K562 (cell line): ENCODE results near the gene PBX4. TPM values are rescaled to one million over a fixed set of nuclear protein-coding genes. Genes with fewer than 3 reads are reported as not detected.

Experiments used
- ATAC-seq: fragments of 200-7000 bp; cut with Tn5 transposase; 3 replicates; pipeline ENCODE4 v1.9.1; 2020; ENCODE audit warnings: moderate library complexity
- BruUV-seq: library from RNA; stranded (reverse); fragments of 400-500 nt; replicated peaks from 2 replicates; lab custom pipeline; 2021; lab: Mats Ljungman, UMichigan
- CTCF ChIA-PET: fragments of 300-600 bp; formaldehyde crosslinking; extraction: SDS; loops from one replicate; lab custom pipeline; 2021; ENCODE audit warnings: low intra/inter-chr PET ratio; lab: Yijun Ruan, JAX
- POLR2A ChIA-PET: fragments of 300-600, 350-650 bp; sonication (Branson Sonifier 250); formaldehyde crosslinking; extraction: SDS; loops from one replicate; lab custom pipeline; 2021; ENCODE audit warnings: antibody characterized with exemption, inconsistent platforms; lab: Yijun Ruan, JAX
- DNase-seq, 4 experiments: peaks; one replicate each; pipeline versions ENCODE4 v3.0.0 to v3.0.0-alpha.2; 2011 to 2018; ENCODE audit warnings: low spot score in 3 of 4, mixed read lengths in 3 of 4; ENCODE audit errors: extremely low read depth in 1 of 4
- FAIRE-seq: peaks from 2 replicates; lab custom pipeline; 2011; peaks lifted over from hg19 to GRCh38; lab: Jason Lieb, UNC
- H2AFZ ChIP-seq: 2 replicates; pipeline ENCODE4 v1.6.0; 2011; ENCODE audit warnings: low read depth, low read length, control low read depth, inconsistent platforms
- H3K27ac ChIP-seq: fragments of 200-600 bp; 3 replicates; pipeline ENCODE4 v1.8.0; 2011; ENCODE audit warnings: low read depth, mild to moderate bottlenecking, control low read depth, inconsistent platforms, low read length, moderate library complexity, mixed read lengths; ENCODE audit errors: extremely low read depth
- H3K27me3 ChIP-seq, 2 experiments: fragments of 300-600 bp in 1 of 2; 2 replicates in 1 of 2; 3 replicates in 1 of 2; pipeline versions ENCODE4 v1.6.0 to v1.8.0; 2011; ENCODE audit warnings: inconsistent platforms in 2 of 2, low read length in 2 of 2, mild to moderate bottlenecking in 1 of 2, mixed read lengths in 1 of 2, moderate library complexity in 1 of 2; ENCODE audit not compliant: control insufficient read depth in 2 of 2, insufficient read depth in 2 of 2
- H3K36me3 ChIP-seq: fragments of 300-600 bp; 3 replicates; pipeline ENCODE4 v1.8.0; 2011; ENCODE audit warnings: mild to moderate bottlenecking, low read length, inconsistent platforms; ENCODE audit not compliant: control insufficient read depth, insufficient read depth
- H3K4me1 ChIP-seq, 2 experiments: fragments of 200-600 bp in 1 of 2; replicated peaks in 1 of 2; 2 replicates in 1 of 2; 3 replicates in 1 of 2; pipeline versions ENCODE4 v1.5.1 to v1.8.0; 2011; ENCODE audit warnings: inconsistent platforms in 2 of 2, low read length in 2 of 2, mild to moderate bottlenecking in 1 of 2, mixed read lengths in 1 of 2, moderate library complexity in 1 of 2; ENCODE audit not compliant: control insufficient read depth in 2 of 2, insufficient read depth in 2 of 2
- H3K4me2 ChIP-seq: 2 replicates; pipeline ENCODE4 v1.6.1; 2011; ENCODE audit warnings: low read length, control low read depth, inconsistent platforms, mixed read lengths; ENCODE audit not compliant: insufficient read depth
- H3K4me3 ChIP-seq: fragments of 200-600 bp; sonication (generic), shearing (Covaris generic); 2 replicates; pipeline ENCODE4 v1.5.1; 2016; ENCODE audit warnings: control low read depth, inconsistent platforms
- H3K79me2 ChIP-seq: fragments of 200-600 bp; 3 replicates; pipeline ENCODE4 v1.8.0; 2011; ENCODE audit warnings: low read length, inconsistent platforms; ENCODE audit not compliant: control insufficient read depth, insufficient read depth
- H3K9ac ChIP-seq, 2 experiments: 2 replicates each; pipeline versions ENCODE4 v1.6.0 to v1.6.1; 2011; ENCODE audit warnings: low read depth in 2 of 2, low read length in 2 of 2, control low read depth in 1 of 2, inconsistent platforms in 1 of 2, mild to moderate bottlenecking in 1 of 2, mixed read lengths in 1 of 2; ENCODE audit not compliant: insufficient read depth in 1 of 2
- H3K9me1 ChIP-seq: one replicate; pipeline ENCODE4 v1.6.0; 2011; ENCODE audit warnings: inconsistent platforms, mild to moderate bottlenecking, low read length, moderate library complexity; ENCODE audit not compliant: control insufficient read depth, insufficient read depth
- H3K9me3 ChIP-seq: replicated peaks from 2 replicates; pipeline ENCODE4 v1.5.1; 2011; ENCODE audit warnings: low read depth, low read length, inconsistent platforms; ENCODE audit not compliant: control insufficient read depth, insufficient read depth
- H4K20me1 ChIP-seq: replicated peaks from 2 replicates; pipeline ENCODE4 v1.6.1; 2011; ENCODE audit warnings: low read length, inconsistent platforms, mixed read lengths; ENCODE audit not compliant: control insufficient read depth, insufficient read depth
- ASH1L ChIP-seq: fragments of 450-650 bp; IDR thresholded peaks from 2 replicates; pipeline ENCODE4 v1.6.1; 2018; ENCODE audit warnings: borderline replicate concordance, mild to moderate bottlenecking, low read depth; ENCODE audit not compliant: partially characterized antibody
- BHLHE40 ChIP-seq: IDR thresholded peaks from 2 replicates; pipeline ENCODE4 v1.6.1; 2011; ENCODE audit warnings: low read length, improper control_type of control experiment
- JUNB ChIP-seq: fragments of 450-650 bp; formaldehyde crosslinking; conservative IDR thresholded peaks from 2 replicates; pipeline ENCODE4 v1.4.0; 2020; ENCODE audit warnings: mild to moderate bottlenecking
- MBD2 ChIP-seq: sonication (generic); IDR thresholded peaks from 2 replicates; pipeline ENCODE4 v1.6.1; 2016; ENCODE audit warnings: low read depth, borderline replicate concordance
- MED1 ChIP-seq: sonication (generic); formaldehyde crosslinking; IDR thresholded peaks from 2 replicates; pipeline ENCODE4 v1.8.1; 2023; ENCODE audit warnings: missing genetic modification reagents, borderline replicate concordance
- RAD51 ChIP-seq: fragments of 450-650 bp; IDR thresholded peaks from 2 replicates; pipeline ENCODE4 v1.7.1; 2016; ENCODE audit warnings: low read depth, mild to moderate bottlenecking, borderline replicate concordance
- RFX5 ChIP-seq: IDR thresholded peaks from 2 replicates; pipeline ENCODE4 v1.6.1; 2011; ENCODE audit warnings: low read depth, mild to moderate bottlenecking, improper control_type of control experiment, low read length
- TBP ChIP-seq: optimal IDR thresholded peaks from 2 replicates; pipeline ENCODE3; 2011; ENCODE audit warnings: low read depth, low read length, improper control_type of control experiment
- ZKSCAN3 ChIP-seq: fragments of 250-450 bp; sonication (Bioruptor Pico); IDR thresholded peaks from 2 replicates; pipeline ENCODE4 v1.4.0; 2020
- ZNF197 ChIP-seq: fragments of 200-800 bp; sonication (Bioruptor generic); IDR thresholded peaks from 2 replicates; pipeline ENCODE4 v1.6.1; 2016; ENCODE audit warnings: low read depth, missing genetic modification characterization, missing compliant biosample characterization
- ZNF444 ChIP-seq: fragments of 250-450 bp; sonication (Bioruptor Pico); IDR thresholded peaks from 2 replicates; pipeline ENCODE4 v1.4.0; 2020; ENCODE audit warnings: mild to moderate bottlenecking, moderate library complexity
- ZNF699 ChIP-seq: fragments of 250-450 bp; sonication (Bioruptor Pico); IDR thresholded peaks from 2 replicates; pipeline ENCODE4 v1.8.0; 2021; ENCODE audit warnings: mild to moderate bottlenecking, moderate library complexity; ENCODE audit not compliant: insufficient replicate concordance
- WGBS: fragments of 100-300 bp; shearing (Covaris generic); methylation state at CpG from one replicate; pipeline ENCODE4 v1.1.6; 2016; ENCODE audit warnings: low coverage, mixed read lengths; ENCODE audit not compliant: insufficient coverage; ENCODE audit errors: missing lambda C conversion rate; 5-methylcytosine and 5-hydroxymethylcytosine counted together
- in situ Hi-C: fragments of 300-500 bp; cut with MboI; formaldehyde crosslinking; loops from 4 replicates; pipeline ENCODE4 v1.15.0; 2018; ENCODE audit warnings: inconsistent platforms, mixed read lengths
- intact Hi-C: fragments of 100-400 bp; cut with micrococcal nuclease; formaldehyde crosslinking; loops from 2 replicates; pipeline ENCODE4 v1.14.2; 2022
- polyA plus RNA-seq, 8 experiments: library from polyadenylated mRNA; depleted of rRNA in 4 of 8; stranded (reverse) in 5 of 8; unstranded in 3 of 8; fragments of >200 nt; fragmentation: Nextera tagmentation in 2 of 8; fragmentation: Illumina TruSeq in 1 of 8; extraction: Ambion mirVana in 2 of 8; extraction: Trizol in 1 of 8; gene quantifications; 2 replicates each; pipeline versions ENCODE4 v1.2.1 to v1.2.3, GENCODE V29; 2011 to 2014; ENCODE audit warnings: inconsistent platforms in 1 of 8, missing spikeins in 1 of 8
- total RNA-seq, 7 experiments: library from RNA; depleted of rRNA in 6 of 7; stranded (reverse); fragments of >200 nt in 6 of 7; fragmentation: Illumina TruSeq in 2 of 7; extraction: Trizol in 2 of 7; gene quantifications; 2 replicates each; pipeline versions ENCODE4 v1.2.1 to v1.2.3, GENCODE V29; 2011 to 2021; ENCODE audit warnings: low replicate concordance in 1 of 7
- TF ChIP-seq, protein P1 (sequence below): fragments of 450-650 bp; IDR thresholded peaks from 2 replicates; pipeline ENCODE4 v1.7.1; 2018; ENCODE audit warnings: mild to moderate bottlenecking, low read depth; ENCODE audit not compliant: partially characterized antibody
- TF ChIP-seq, protein P2 (sequence below): fragments of 450-650 bp; formaldehyde crosslinking; IDR thresholded peaks from 2 replicates; pipeline ENCODE4 v1.4.0; 2020; ENCODE audit warnings: mild to moderate bottlenecking, mixed read lengths
- TF ChIP-seq, protein P3 (sequence below): fragments of 450-650 bp; IDR thresholded peaks from 2 replicates; pipeline ENCODE4 v1.6.1; 2018; ENCODE audit warnings: mild to moderate bottlenecking, low read depth; ENCODE audit not compliant: partially characterized antibody

PBX4 gene
- total and polyA plus RNA-seq, 9 of the 15 experiments (the other 6 are each of a cell fraction or from before 2014, with no cell fraction given), result 0.11 to 3.8 (median 1.6) TPM; not detected in 1

DNA sequence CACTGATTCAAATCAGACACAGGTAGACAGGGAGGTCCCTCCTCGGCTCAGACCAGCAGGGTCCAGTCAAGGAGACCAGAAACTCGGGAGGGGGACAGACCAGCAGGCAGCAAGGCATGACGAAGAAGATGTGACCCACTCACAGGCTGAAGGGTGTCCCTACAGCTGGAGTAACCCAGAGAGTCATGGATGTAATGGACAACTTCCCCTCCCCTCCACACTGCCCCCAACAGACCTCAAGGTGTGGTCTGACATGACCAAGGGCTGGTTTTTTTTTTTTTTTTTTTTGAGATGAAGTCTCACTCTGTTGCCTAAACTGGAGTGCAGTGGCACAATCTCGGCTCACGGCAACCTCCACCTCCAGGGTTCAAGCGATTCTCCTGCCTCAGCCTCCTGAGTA is 34.1 kb downstream of the PBX4 start:
- Histone ChIP-seq H3K4me2 (no peak overlapping the region), H3K79me2 (no peaks in the 10 kb centered on the region), H3K27ac (no peak overlapping the region), H3K36me3 (no peaks in the 10 kb centered on the region), H4K20me1 (no peaks in the 10 kb centered on the region), H3K9me3 (no peaks in the 10 kb centered on the region), H3K9me1 (no peaks in the 10 kb centered on the region), H3K4me3 (no peak overlapping the region), H2AFZ (no peak overlapping the region), H3K27me3 (peaks cover 0 to 8% of the 10 kb centered on the region in 2 experiments; a peak in 2 of 5 replicates), H3K4me1 (no peaks in the 10 kb centered on the region; a peak in 1 of 5 replicates), H3K9ac (no peak overlapping the region)
- ChIA-PET CTCF (no interaction called here), POLR2A (no interaction called here)
- WGBS, result 11% methylated on average over 6 of the region's 6 CpGs
- BruUV-seq, result no TSS peak
- in situ Hi-C loops, result no loop called here
- ATAC-seq (peak; percentile 61), FAIRE-seq (no peak), DNase-seq (no peak)
- intact Hi-C loops, result no loop called here
- TF ChIP-seq ASH1L, result no peak
- no peak for TF ChIP-seq RFX5
- TF ChIP-seq JUNB (CRISPR knock-in tag), result no peak
- no peak for TF ChIP-seq TBP
- no peak for TF ChIP-seq MBD2
- TF ChIP-seq, protein P1, sequence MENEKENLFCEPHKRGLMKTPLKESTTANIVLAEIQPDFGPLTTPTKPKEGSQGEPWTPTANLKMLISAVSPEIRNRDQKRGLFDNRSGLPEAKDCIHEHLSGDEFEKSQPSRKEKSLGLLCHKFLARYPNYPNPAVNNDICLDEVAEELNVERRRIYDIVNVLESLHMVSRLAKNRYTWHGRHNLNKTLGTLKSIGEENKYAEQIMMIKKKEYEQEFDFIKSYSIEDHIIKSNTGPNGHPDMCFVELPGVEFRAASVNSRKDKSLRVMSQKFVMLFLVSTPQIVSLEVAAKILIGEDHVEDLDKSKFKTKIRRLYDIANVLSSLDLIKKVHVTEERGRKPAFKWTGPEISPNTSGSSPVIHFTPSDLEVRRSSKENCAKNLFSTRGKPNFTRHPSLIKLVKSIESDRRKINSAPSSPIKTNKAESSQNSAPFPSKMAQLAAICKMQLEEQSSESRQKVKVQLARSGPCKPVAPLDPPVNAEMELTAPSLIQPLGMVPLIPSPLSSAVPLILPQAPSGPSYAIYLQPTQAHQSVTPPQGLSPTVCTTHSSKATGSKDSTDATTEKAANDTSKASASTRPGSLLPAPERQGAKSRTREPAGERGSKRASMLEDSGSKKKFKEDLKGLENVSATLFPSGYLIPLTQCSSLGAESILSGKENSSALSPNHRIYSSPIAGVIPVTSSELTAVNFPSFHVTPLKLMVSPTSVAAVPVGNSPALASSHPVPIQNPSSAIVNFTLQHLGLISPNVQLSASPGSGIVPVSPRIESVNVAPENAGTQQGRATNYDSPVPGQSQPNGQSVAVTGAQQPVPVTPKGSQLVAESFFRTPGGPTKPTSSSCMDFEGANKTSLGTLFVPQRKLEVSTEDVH, result no peak
- TF ChIP-seq, protein P2, sequence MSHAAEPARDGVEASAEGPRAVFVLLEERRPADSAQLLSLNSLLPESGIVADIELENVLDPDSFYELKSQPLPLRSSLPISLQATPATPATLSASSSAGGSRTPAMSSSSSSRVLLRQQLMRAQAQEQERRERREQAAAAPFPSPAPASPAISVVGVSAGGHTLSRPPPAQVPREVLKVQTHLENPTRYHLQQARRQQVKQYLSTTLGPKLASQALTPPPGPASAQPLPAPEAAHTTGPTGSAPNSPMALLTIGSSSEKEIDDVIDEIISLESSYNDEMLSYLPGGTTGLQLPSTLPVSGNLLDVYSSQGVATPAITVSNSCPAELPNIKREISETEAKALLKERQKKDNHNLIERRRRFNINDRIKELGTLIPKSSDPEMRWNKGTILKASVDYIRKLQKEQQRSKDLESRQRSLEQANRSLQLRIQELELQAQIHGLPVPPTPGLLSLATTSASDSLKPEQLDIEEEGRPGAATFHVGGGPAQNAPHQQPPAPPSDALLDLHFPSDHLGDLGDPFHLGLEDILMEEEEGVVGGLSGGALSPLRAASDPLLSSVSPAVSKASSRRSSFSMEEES (CRISPR knock-in tag), result no peak
- no peak for TF ChIP-seq ZNF197 (CRISPR knock-in tag)
- TF ChIP-seq ZKSCAN3, result no peak
- TF ChIP-seq RAD51, result no peak
- TF ChIP-seq, protein P3, sequence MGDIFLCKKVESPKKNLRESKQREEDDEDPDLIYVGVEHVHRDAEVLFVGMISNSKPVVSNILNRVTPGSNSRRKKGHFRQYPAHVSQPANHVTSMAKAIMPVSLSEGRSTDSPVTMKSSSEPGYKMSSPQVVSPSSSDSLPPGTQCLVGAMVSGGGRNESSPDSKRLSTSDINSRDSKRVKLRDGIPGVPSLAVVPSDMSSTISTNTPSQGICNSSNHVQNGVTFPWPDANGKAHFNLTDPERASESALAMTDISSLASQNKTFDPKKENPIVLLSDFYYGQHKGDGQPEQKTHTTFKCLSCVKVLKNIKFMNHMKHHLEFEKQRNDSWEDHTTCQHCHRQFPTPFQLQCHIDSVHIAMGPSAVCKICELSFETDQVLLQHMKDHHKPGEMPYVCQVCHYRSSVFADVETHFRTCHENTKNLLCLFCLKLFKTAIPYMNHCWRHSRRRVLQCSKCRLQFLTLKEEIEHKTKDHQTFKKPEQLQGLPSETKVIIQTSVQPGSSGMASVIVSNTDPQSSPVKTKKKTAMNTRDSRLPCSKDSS, result no peak
- TF ChIP-seq ZNF444, result no peak
- TF ChIP-seq ZNF699, result no peak
- TF ChIP-seq BHLHE40, result no peak
- TF ChIP-seq MED1, result no peak
